Measurements from ENCODE around the gene LRTM2.

The LRTM2 gene

GRCh38 chr12:1839464-1839863, 19.1 kb downstream of the LRTM2 start:
- no peaks in the 10 kb centered on the region for H3K27me3 Mint-ChIP-seq
- no peaks in the 10 kb centered on the region for H3K36me3 Mint-ChIP-seq
- H3K9me3 Mint-ChIP-seq (ENCODE audit: low read depth) = no peaks in the 10 kb centered on the region
- H3K4me3 Mint-ChIP-seq = no peak overlapping the region
- no peaks in the 10 kb centered on the region for H3K4me1 Mint-ChIP-seq (ENCODE audit: low read depth)
- no peak overlapping the region for H3K27ac Mint-ChIP-seq

DNA sequence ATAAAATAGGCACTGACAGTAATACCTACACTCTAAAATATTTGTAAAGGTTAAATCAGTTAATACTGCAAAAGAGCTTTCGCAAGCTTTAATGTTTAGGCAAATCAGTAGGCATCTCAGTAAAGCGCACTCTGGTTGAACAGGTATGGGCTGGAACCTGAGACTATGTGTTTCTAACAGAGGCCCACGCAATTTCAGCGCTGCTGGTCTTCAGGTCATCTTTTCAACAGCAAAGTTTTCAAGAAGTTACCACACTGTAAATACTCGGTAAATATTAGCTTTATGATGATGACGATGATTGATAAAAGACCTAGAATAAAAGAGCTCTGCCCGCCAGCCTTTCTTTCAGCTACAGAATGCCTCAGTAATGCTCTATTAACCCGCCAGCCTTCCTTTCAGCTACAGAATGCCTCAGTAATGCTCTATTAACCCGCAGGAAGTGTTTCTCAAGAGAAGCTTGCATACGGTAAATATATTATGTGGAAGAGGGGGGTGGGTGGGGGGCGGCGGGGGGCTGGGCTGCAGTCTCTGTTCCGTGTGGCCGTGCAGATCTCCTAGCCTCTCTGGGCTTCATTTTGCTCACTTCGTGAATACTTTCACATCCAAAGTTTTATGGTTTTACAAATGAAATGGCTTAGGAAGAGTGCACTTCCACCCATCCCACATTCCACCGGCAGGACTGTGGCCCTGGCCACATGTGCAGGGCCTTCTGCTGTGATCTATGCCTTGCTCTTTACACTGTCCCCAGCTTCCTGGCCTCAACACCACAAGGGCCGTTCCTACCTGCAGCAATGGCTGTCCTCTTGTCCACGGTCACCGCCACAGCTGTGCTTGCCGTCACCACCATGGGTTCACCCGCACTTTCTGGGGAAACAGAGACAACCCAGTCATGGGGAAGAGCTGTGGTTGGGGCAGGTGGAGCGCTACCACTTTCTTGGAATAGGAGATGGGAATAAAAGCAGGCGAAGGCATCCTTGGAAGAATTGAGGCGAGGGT, 19.9 kb downstream of the LRTM2 start:
- no peak overlapping the region for H3K27ac Mint-ChIP-seq
- no peaks in the 10 kb centered on the region for H3K36me3 Mint-ChIP-seq
- no peak overlapping the region for H3K4me3 Mint-ChIP-seq
- no peaks in the 10 kb centered on the region for H3K27me3 Mint-ChIP-seq
- H3K4me1 Mint-ChIP-seq (ENCODE audit: low read depth) = no peaks in the 10 kb centered on the region
- no peaks in the 10 kb centered on the region for H3K9me3 Mint-ChIP-seq (ENCODE audit: low read depth)

- Mint-ChIP-seq H3K36me3 (no peaks in the 10 kb centered on the region), H3K4me3 (no peak overlapping the region), H3K27ac (no peak overlapping the region), H3K4me1 (ENCODE audit: low read depth) (no peaks in the 10 kb centered on the region), H3K27me3 (no peaks in the 10 kb centered on the region), H3K9me3 (ENCODE audit: low read depth) (no peaks in the 10 kb centered on the region)
Observed at GRCh38 chr12:1840981-1841425, 20.6 kb downstream of the LRTM2 start.

DNA sequence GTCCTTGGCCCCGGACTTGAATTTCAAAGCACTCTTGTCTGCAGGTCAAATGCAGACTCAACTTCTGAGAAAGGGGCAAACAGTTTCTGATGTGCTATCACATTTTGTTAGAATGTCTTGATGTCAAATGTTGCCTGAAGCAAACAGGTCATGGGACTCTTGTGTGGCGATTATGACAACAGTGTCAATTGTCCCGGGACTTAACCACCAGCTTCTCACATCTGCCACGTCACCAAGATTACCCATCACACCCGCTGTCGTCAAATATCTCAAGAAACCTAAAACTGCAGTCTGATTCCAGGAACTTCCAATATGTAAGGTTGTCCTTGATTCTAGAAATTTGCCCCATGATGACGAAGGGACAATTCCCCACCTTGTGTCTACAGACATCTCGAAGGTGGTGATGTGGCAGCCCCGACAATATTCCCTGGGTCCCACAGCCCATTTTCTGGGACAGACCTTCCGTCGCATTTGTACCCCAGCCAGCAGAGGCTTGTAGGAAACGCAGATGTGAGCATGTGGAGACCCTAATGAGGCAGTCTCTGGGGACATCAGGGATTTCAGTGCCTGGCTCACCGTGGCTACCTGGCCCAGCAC, 21.3 kb downstream of the LRTM2 start:
- Mint-ChIP-seq H3K4me1 (ENCODE audit: low read depth) (no peaks in the 10 kb centered on the region), H3K9me3 (ENCODE audit: low read depth) (no peaks in the 10 kb centered on the region), H3K27me3 (no peaks in the 10 kb centered on the region), H3K4me3 (no peak overlapping the region), H3K36me3 (no peaks in the 10 kb centered on the region), H3K27ac (no peak overlapping the region)

DNA sequence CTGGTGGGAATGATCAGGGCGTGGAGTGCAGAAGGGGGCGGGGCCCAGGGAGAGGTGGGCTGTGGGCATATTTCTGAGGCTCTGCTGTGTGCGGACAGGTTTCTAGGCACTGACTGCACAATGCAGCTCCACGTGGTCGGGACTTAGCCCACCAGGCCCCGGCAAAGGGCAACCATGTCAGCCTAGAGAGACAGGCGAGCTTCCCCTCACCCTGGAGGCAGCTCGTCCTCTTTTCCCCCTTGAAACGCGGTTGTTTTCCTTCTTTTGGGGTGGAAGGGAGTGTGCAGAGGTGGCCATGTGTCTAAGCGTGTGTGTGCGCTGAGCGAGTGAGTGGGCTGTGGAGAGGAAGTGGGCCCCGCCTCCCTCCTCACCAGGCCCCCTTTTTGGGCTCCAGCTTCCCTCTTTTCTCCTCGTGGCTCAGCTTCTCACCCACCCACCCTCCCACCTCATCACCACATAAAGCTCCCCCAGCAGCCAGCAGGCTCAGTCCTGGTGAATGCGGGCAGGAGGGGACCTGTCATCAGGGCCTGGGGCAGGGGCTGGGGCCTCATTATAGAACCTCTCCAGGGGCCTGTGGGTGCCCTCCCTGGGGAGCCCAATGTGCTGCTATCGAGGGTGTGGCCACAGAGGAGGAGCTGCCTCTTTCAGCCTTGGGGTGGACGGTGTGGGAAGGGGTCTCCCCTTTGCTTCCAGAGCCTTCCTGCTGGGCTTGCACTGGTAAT, 22.0 kb downstream of the LRTM2 start:
- Mint-ChIP-seq H3K9me3 (ENCODE audit: low read depth) (no peaks in the 10 kb centered on the region), H3K4me3 (no peak overlapping the region), H3K27ac (no peak overlapping the region), H3K4me1 (ENCODE audit: low read depth) (no peaks in the 10 kb centered on the region), H3K27me3 (no peaks in the 10 kb centered on the region), H3K36me3 (no peaks in the 10 kb centered on the region)

DNA sequence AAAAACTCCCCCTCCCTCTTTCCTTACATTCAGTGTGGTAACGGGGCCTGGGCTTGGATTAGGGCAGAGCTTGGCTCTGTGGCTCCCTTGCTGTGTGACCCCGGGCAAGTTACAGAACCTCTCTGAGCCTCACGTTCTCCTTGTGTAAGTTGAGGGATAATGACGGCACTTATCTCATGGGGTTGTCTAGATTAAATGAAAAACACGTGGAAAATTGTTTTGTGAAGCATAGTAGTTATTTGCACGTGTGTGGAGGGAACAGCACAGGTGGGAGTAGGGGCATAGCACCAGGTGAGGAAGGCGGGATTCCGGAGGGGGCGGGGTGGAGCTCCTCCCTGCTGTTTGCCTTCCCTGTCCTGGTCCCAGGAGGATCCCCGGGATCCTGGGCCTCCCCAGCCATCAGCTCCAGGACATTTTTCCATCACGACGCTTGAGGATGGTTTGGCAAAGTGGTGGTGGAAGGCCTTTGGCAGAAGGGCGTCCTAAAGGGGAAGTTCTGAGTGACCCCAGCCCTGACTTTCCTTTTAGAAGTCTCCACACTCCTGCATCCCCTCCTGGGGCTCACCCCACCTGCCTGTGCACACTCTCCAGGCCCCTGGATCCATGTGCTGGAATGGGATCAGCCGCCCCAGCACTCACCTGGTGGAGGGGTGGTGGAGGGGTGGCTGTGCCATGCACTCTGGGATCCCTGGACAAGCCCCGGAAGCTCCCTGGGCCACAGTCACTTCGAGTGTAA, 22.7 kb downstream of the LRTM2 start:
- Mint-ChIP-seq H3K4me3 (no peak overlapping the region), H3K36me3 (no peaks in the 10 kb centered on the region), H3K27ac (no peak overlapping the region), H3K9me3 (ENCODE audit: low read depth) (no peaks in the 10 kb centered on the region), H3K27me3 (no peaks in the 10 kb centered on the region), H3K4me1 (ENCODE audit: low read depth) (no peaks in the 10 kb centered on the region)

DNA sequence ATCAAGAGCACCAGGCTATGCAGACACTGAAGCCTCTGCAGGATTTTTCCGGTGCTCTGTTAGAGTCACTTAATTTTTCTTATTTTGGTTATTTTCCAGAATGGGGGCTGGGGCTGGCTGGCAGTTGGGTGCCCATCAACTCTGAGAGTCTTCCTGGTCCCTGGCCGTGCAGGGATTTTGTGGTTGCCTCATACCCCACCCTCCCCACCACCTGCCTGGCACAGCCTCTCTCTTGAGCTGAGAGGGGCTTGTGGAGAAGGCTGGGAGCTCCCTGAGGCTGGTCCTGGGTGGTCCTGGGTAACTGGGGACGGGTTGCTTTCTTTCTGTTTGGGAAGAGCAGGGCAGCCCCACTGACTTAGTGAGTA, 23.3 kb downstream of the LRTM2 start:
- Mint-ChIP-seq H3K36me3 (no peaks in the 10 kb centered on the region), H3K27me3 (no peaks in the 10 kb centered on the region), H3K4me3 (no peak overlapping the region), H3K27ac (no peak overlapping the region), H3K9me3 (ENCODE audit: low read depth) (no peaks in the 10 kb centered on the region), H3K4me1 (ENCODE audit: low read depth) (no peaks in the 10 kb centered on the region)

DNA sequence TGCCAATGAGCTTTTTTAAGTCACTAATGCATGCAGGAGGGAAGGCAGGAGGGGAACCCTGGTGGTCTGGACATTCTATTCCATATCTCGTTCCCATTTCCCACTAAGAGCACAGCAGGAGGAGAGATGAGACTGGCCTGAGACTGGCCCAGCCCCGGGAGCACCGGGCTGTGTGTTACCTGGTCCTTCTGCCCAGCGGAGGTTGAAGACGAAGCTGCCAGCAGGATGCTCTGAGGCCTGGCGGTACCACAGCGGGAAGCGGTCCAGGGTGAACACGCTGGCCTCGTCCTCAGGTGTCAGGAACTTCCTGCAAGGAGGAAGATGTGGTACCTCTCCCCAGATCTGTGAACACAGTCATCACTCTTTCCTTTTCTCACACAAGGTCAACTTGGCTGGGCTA, 23.9 kb downstream of the LRTM2 start:
- H3K27me3 Mint-ChIP-seq = no peaks in the 10 kb centered on the region
- H3K4me3 Mint-ChIP-seq = no peak overlapping the region
- H3K27ac Mint-ChIP-seq = no peak overlapping the region
- no peaks in the 10 kb centered on the region for H3K36me3 Mint-ChIP-seq
- H3K9me3 Mint-ChIP-seq (ENCODE audit: low read depth) = no peaks in the 10 kb centered on the region
- no peaks in the 10 kb centered on the region for H3K4me1 Mint-ChIP-seq (ENCODE audit: low read depth)

- no peaks in the 10 kb centered on the region for H3K27me3 Mint-ChIP-seq
- no peak overlapping the region for H3K27ac Mint-ChIP-seq
- no peaks in the 10 kb centered on the region for H3K9me3 Mint-ChIP-seq (ENCODE audit: low read depth)
- no peaks in the 10 kb centered on the region for H3K36me3 Mint-ChIP-seq
- no peaks in the 10 kb centered on the region for H3K4me1 Mint-ChIP-seq (ENCODE audit: low read depth)
- H3K4me3 Mint-ChIP-seq = no peak overlapping the region
Observed at GRCh38 chr12:1844661-1845409, 24.5 kb downstream of the LRTM2 start.

GRCh38 chr12:1845427-1845826, 25.1 kb downstream of the LRTM2 start:
- no peaks in the 10 kb centered on the region for H3K4me1 Mint-ChIP-seq (ENCODE audit: low read depth)
- no peak overlapping the region for H3K4me3 Mint-ChIP-seq
- H3K27ac Mint-ChIP-seq = no peak overlapping the region
- no peaks in the 10 kb centered on the region for H3K27me3 Mint-ChIP-seq
- no peaks in the 10 kb centered on the region for H3K9me3 Mint-ChIP-seq (ENCODE audit: low read depth)
- no peaks in the 10 kb centered on the region for H3K36me3 Mint-ChIP-seq

DNA sequence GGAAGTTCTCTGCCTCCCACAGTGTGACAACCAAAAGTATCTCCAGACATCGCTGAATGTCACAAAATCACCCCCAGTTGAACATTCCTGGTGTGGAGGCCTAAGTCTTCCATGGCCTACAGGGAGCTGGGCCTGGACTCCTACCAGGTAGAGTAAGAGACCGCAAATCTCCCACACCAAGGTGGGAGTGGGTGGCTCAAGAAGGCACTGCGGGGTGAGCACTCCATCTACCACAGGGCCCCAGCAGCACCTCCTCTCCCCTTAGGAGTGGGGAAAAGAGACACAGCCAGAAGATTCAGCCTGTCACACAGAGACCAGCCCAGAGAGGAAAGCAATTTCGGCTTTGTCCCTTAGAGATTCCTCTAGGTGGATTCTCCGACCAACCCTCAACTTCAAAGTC, 25.5 kb downstream of the LRTM2 start:
- H3K9me3 Mint-ChIP-seq (ENCODE audit: low read depth) = no peaks in the 10 kb centered on the region
- H3K4me1 Mint-ChIP-seq (ENCODE audit: low read depth) = no peaks in the 10 kb centered on the region
- H3K36me3 Mint-ChIP-seq = no peaks in the 10 kb centered on the region
- H3K27me3 Mint-ChIP-seq = no peaks in the 10 kb centered on the region
- no peak overlapping the region for H3K4me3 Mint-ChIP-seq
- H3K27ac Mint-ChIP-seq = no peak overlapping the region

GRCh38 chr12:1846421-1847405, 26.3 kb downstream of the LRTM2 start:
- no peak overlapping the region for H3K4me3 Mint-ChIP-seq
- no peaks in the 10 kb centered on the region for H3K36me3 Mint-ChIP-seq
- no peaks in the 10 kb centered on the region for H3K4me1 Mint-ChIP-seq (ENCODE audit: low read depth)
- no peak overlapping the region for H3K27ac Mint-ChIP-seq
- H3K27me3 Mint-ChIP-seq = no peaks in the 10 kb centered on the region
- no peaks in the 10 kb centered on the region for H3K9me3 Mint-ChIP-seq (ENCODE audit: low read depth)

DNA sequence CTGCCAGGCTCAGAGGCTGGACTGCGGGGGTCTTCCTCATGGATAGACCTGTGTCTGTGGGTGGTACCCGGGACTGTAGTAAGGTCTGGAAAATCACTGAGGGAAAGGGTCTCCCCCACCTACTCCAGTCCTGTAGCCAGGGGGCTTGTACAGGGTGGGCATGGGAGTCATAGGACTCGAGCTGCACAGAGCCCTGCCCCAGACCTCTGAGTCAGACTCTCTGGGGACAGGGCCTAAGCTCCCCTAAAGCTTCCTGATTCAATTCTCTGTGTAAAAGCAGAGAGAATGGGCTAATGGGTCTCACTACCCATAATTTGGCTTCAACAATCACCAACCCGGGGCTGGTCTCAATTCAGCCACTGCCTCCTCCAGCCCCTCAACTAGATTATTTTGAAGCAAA, 27.0 kb downstream of the LRTM2 start:
- no peaks in the 10 kb centered on the region for H3K9me3 Mint-ChIP-seq (ENCODE audit: low read depth)

More for the DNA sequence above, 27.0 kb downstream of the LRTM2 start:
- Mint-ChIP-seq H3K27ac (no peak overlapping the region), H3K4me3 (no peak overlapping the region), H3K36me3 (no peaks in the 10 kb centered on the region), H3K27me3 (no peaks in the 10 kb centered on the region), H3K4me1 (ENCODE audit: low read depth) (no peaks in the 10 kb centered on the region)
